GM12874 (cell line): ENCODE results near the gene DISC1.

Experiments used
- TF ChIP-seq, protein P1 (sequence below): IDR thresholded peaks from 2 replicates; pipeline ENCODE4 v1.5.1; 2011; ENCODE audit warnings: low read depth, mild to moderate bottlenecking, control low read depth, low read length, moderate library complexity; ENCODE audit not compliant: insufficient read depth

The DISC1 gene

DNA sequence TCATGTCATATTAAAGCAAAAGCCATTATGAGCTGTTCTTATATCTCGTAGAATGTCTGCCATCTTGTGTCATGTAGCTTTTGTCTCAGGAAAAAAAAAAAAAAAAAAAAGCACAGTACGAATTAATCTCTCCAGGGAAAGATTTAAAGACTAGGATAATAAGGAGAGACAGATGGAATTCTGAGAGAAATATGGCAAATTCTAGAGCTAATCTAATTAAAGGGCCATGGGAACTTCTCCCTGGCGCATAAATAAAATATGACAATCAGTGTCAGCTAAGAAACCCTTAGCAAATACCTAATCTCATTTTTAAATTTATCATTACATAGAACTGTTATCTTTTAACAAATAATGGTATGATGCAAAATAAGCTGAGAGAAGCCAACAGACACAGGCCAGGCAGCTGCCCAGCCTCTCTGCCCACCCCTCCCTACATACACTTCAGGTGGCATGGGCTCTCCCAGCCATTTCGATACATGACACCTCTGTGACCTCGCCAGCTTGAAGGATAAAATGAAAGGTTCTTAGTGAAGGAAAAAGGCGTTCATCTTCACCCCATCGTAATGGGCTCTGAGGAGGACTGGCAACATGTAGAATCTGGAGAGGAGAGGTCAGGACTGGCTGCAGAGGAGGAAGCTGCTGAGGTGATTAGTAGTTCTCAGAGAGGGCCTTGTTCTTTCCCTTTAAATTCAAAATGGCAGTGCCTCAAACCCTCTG, 39.8 kb downstream of the DISC1 start:
- TF ChIP-seq, protein P1, sequence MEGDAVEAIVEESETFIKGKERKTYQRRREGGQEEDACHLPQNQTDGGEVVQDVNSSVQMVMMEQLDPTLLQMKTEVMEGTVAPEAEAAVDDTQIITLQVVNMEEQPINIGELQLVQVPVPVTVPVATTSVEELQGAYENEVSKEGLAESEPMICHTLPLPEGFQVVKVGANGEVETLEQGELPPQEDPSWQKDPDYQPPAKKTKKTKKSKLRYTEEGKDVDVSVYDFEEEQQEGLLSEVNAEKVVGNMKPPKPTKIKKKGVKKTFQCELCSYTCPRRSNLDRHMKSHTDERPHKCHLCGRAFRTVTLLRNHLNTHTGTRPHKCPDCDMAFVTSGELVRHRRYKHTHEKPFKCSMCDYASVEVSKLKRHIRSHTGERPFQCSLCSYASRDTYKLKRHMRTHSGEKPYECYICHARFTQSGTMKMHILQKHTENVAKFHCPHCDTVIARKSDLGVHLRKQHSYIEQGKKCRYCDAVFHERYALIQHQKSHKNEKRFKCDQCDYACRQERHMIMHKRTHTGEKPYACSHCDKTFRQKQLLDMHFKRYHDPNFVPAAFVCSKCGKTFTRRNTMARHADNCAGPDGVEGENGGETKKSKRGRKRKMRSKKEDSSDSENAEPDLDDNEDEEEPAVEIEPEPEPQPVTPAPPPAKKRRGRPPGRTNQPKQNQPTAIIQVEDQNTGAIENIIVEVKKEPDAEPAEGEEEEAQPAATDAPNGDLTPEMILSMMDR = no peak

DNA sequence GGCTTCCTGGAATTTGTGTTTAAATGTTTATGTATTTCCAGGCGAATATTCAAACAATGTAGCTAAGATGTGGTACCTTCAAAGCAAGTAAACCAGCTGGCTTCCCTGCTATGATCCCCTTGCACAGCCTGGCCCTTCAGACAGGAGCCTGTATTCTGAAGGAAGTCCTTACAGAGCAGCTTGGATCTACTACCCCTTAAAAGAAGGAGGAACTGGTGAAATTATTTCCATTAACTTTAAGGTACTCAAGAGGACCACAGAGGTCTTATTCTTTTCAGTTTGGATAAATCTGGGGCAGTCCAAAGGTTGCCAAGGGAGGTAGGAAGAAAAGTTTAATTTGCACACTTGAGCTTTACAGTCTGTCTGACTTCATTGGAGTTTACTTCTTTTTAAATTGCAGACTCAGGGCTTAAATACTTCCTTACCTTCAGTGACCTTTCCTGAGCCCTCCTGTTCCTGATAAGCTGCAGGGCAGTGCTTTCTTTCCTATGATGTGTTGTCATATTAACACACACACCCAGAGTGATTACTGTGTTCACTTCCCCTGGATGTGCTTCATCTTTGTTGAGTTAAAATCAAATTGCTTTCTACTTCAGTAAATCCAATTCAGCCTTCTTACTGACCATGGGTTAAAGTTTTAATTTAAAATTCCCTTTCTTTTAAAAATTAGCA, 40.5 kb downstream of the DISC1 start:
- TF ChIP-seq, protein P1 = no peak

DNA sequence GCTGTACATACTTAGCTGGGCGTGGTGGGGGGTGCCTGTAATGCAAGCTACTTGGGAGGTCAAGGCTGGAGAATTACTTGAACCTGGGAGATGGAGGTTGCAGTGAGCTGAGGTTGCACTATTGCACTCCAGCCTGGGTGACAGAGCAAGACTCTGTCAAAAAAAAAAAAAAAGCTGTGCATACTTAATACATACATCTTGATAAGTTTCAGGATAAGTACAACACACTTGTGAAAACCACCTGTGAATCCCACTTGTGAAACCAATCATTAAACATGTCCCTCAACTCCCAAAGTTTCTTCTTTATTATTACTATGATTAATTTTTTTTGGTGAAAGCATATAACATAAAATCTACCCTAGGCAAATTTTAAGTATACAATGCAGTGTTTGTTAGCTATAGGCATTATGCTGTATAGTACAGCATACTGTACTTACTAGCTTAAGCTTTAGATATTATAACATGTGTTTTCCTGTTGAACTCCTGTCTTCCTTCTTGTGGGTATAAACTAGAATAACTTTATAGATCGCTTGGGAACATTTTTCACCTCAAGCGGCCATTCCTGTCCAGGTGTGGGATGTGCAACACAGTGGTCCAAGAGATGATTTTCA, 41.4 kb downstream of the DISC1 start:
- TF ChIP-seq, protein P1 = no peak

DNA sequence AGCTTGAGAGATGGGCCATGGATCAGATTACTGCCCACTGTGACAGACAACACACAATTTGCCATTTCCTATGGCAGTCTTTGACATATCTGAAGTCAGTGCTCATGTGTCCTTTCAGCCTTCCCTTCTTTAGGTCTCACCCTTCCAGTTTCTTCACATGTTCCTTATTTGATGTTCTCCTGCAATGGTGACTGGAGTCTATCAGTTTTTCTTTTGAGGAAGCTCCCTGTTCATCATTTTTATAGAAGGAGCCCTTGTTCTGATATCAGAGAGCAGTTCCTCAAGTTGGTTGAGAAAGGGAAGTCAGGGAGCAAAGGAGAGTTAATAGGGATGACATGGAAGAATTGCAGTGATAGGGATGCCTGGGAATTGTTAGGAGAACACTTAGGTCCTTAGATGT, 42.2 kb downstream of the DISC1 start:
- TF ChIP-seq, protein P1 = no peak

DNA sequence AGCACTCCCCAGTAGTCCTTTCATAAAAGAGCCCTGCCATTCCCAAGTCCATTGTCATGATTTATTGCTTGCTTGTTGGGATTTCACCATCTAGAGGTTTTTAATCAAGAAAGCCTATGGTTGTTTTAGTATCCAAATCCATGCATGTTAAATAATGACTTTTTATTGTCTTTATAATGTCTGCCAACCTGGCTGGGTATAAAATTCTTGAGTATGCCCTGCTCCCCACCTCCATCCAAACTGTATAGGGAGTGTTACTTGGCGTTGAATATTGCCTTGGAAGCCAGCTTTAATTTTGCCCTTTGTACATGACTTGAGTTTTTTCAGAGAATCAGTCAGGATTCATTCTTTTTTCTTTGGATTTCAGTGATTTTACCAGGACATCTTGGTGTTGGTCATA, 44.2 kb downstream of the DISC1 start:
- TF ChIP-seq, protein P1 = no peak

DNA sequence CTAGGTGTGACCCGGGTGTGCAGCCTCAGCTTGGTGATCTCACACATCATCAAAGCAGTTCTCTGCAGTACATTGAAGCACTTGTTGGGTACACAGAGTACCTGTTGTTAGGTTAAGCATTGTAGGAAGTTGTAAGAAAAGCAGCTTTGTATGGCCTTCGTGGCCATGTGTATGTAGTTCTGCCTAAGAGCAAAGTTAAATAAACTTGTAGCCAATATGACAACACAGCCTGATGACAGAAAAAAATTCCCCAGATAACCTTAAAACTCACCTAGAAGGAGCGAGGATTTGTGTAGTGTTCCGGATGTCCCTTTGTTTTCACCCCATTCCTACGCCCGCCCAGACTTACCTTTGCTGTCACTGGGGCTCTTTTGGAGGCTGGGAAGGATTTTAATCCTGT, 48.0 kb downstream of the DISC1 start:
- TF ChIP-seq, protein P1 = no peak

DNA sequence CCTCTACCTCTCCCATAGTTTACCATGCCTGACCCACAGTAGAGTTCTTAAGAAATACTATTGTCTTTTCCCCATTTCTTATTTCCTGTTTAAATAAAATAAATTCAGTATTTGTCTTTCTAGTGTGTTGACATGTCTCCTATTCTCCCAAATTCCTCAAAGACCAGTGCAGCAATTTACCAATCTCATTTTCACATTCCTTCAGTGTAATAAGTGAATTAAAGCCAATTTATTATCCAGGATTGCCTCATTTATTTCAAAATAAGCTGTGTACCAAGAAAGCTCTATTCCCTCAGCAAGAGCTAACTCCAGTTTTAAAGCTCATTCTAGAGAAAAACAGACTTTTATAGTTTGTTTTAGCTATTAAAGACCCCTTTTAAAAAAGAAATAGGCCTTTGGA, 49.9 kb downstream of the DISC1 start:
- TF ChIP-seq, protein P1 = no peak
